Smooth muscle cell (in vitro differentiated cells): ENCODE data around the gene GCK. TPM values are rescaled to one million over a fixed set of nuclear protein-coding genes. Genes with fewer than 3 reads are reported as not detected.

Source experiments
- DNase-seq: peaks from one replicate; lab custom pipeline; 2025; ENCODE audit not compliant: unreplicated experiment; lab: John Stamatoyannopoulos, UW
- H2AFZ ChIP-seq: fragments of 200-600 bp; sonication (generic); 2 replicates; pipeline ENCODE4 v1.6.0; 2016; ENCODE audit warnings: antibody characterized with exemption, low read depth, mild to moderate bottlenecking
- H3F3A ChIP-seq: fragments of 200-600 bp; sonication (generic); 2 replicates; pipeline ENCODE4 v1.6.0; 2017; ENCODE audit warnings: antibody characterized with exemption, low read depth
- H3K27ac ChIP-seq: fragments of 200-600 bp; sonication (generic); 2 replicates; pipeline ENCODE4 v1.5.1; 2016; ENCODE audit warnings: low read depth, mild to moderate bottlenecking
- H3K27me3 ChIP-seq: fragments of 200-600 bp; sonication (generic); 2 replicates; pipeline ENCODE4 v1.6.1; 2016; ENCODE audit warnings: low read depth, mild to moderate bottlenecking
- H3K36me3 ChIP-seq: fragments of 200-600 bp; sonication (generic); 2 replicates; pipeline ENCODE4 v1.5.1; 2016; ENCODE audit warnings: low read depth
- H3K4me1 ChIP-seq: fragments of 200-600 bp; sonication (generic); 2 replicates; pipeline ENCODE4 v1.5.1; 2016; ENCODE audit warnings: low read depth
- H3K4me2 ChIP-seq: fragments of 200-600 bp; sonication (generic); 2 replicates; pipeline ENCODE4 v1.6.0; 2016; ENCODE audit warnings: mild to moderate bottlenecking
- H3K4me3 ChIP-seq: fragments of 200-600 bp; sonication (generic); 2 replicates; pipeline ENCODE4 v1.5.1; 2016; ENCODE audit warnings: mild to moderate bottlenecking
- H3K79me2 ChIP-seq: fragments of 200-600 bp; sonication (generic); 2 replicates; pipeline ENCODE4 v1.6.0; 2016; ENCODE audit warnings: low read depth, mild to moderate bottlenecking
- H3K9ac ChIP-seq: fragments of 200-600 bp; sonication (generic); 2 replicates; pipeline ENCODE4 v1.6.0; 2016; ENCODE audit warnings: low read depth
- H3K9me3 ChIP-seq: fragments of 200-600 bp; sonication (generic); replicated peaks from 2 replicates; pipeline ENCODE4 v1.5.1; 2016; ENCODE audit warnings: low read depth
- H4K20me1 ChIP-seq: fragments of 200-600 bp; sonication (generic); 2 replicates; pipeline ENCODE4 v1.6.0; 2016; ENCODE audit warnings: low read depth
- CTCF ChIP-seq: fragments of 200-600 bp; sonication (generic); IDR thresholded peaks from 2 replicates; pipeline ENCODE4 v1.5.1; 2017; ENCODE audit warnings: borderline replicate concordance, mild to moderate bottlenecking, antibody characterized with exemption; ENCODE audit not compliant: insufficient read depth, poor library complexity, severe bottlenecking
- WGBS: methylation state at CpG from one replicate; pipeline ENCODE4 v1.1.7; 2016; ENCODE audit warnings: low lambda C conversion rate; 5-methylcytosine and 5-hydroxymethylcytosine counted together
- polyA plus RNA-seq: library from polyadenylated mRNA; unstranded; fragments of >200 nt; fragmentation: Nextera tagmentation; extraction: Ambion mirVana; gene quantifications from 2 replicates; pipeline ENCODE4 v1.2.1, GENCODE V29; 2016
- total RNA-seq: library from RNA; depleted of rRNA; stranded (reverse); fragments of >200 nt; gene quantifications from 2 replicates; pipeline ENCODE4 v1.2.3, GENCODE V29; 2014

Gene GCK
- total and polyA plus RNA-seq, 2 experiments from 2014 or later, result 1.6 to 5.5 TPM

- Histone ChIP-seq H3K4me2 (no peak overlapping the region), H3K27ac (no peak overlapping the region), H2AFZ (no peak overlapping the region), H3K9ac (no peak overlapping the region), H3F3A (no peaks in the 10 kb centered on the region), H3K79me2 (peaks cover 18% of the 10 kb centered on the region), H3K9me3 (no peaks in the 10 kb centered on the region), H3K36me3 (no peaks in the 10 kb centered on the region), H3K4me3 (no peak overlapping the region), H3K4me1 (no peaks in the 10 kb centered on the region), H3K27me3 (no peaks in the 10 kb centered on the region), H4K20me1 (peaks cover 18% of the 10 kb centered on the region)
- WGBS, result 96% methylated on average over 18 of the region's 18 CpGs
- no peak for DNase-seq
- no peak for TF ChIP-seq CTCF
Measured at GRCh38 chr7:44109991-44110390, 79.2 kb downstream of the GCK start.

GRCh38 chr7:44108768-44109750, 80.2 kb downstream of the GCK start:
- Histone ChIP-seq H4K20me1 (peaks cover 18% of the 10 kb centered on the region), H3K4me3 (no peak overlapping the region), H2AFZ (no peak overlapping the region), H3K36me3 (no peaks in the 10 kb centered on the region), H3K27me3 (no peaks in the 10 kb centered on the region), H3K4me1 (no peaks in the 10 kb centered on the region), H3K79me2 (peaks cover 23% of the 10 kb centered on the region), H3K9me3 (no peaks in the 10 kb centered on the region), H3K27ac (no peak overlapping the region), H3K4me2 (no peak overlapping the region), H3F3A (no peaks in the 10 kb centered on the region), H3K9ac (no peak overlapping the region)
- no peak for TF ChIP-seq CTCF
- WGBS, result 91% methylated on average over 21 of the region's 21 CpGs
- no peak for DNase-seq

GRCh38 chr7:44107961-44108767, 81.1 kb downstream of the GCK start:
- WGBS, result 97% methylated on average over 15 of the region's 21 CpGs

More at GRCh38 chr7:44107961-44108767, 81.1 kb downstream of the GCK start:
- TF ChIP-seq CTCF, result no peak
- Histone ChIP-seq H3F3A (peaks cover 4% of the 10 kb centered on the region), H3K27me3 (no peaks in the 10 kb centered on the region), H2AFZ (no peak overlapping the region), H3K79me2 (peaks cover 23% of the 10 kb centered on the region), H4K20me1 (peaks cover 18% of the 10 kb centered on the region), H3K4me3 (no peak overlapping the region), H3K4me2 (no peak overlapping the region), H3K27ac (no peak overlapping the region), H3K36me3 (no peaks in the 10 kb centered on the region), H3K9me3 (no peaks in the 10 kb centered on the region), H3K4me1 (no peaks in the 10 kb centered on the region), H3K9ac (no peak overlapping the region)
- DNase-seq, result no peak
